Nephron (organoid): ENCODE results near the gene LIMK2.

ENCODE experiments used
- H3K27ac Mint-ChIP-seq, 3 experiments: 2 replicates each; pipeline ENCODE4 v1.8.0; 2020; ENCODE audit warnings: mixed read lengths in 3 of 3, mild to moderate bottlenecking in 2 of 3, moderate library complexity in 1 of 3
- H3K27me3 Mint-ChIP-seq: 2 replicates; pipeline ENCODE4 v1.8.0; 2021; ENCODE audit warnings: low read depth, mild to moderate bottlenecking, moderate library complexity, mixed read lengths
- H3K36me3 Mint-ChIP-seq: 2 replicates; pipeline ENCODE4 v1.8.0; 2020; ENCODE audit warnings: low read depth, mixed read lengths
- H3K4me1 Mint-ChIP-seq: 2 replicates; pipeline ENCODE4 v1.8.0; 2020; ENCODE audit warnings: mixed read lengths
- H3K4me3 Mint-ChIP-seq, 3 experiments: 2 replicates each; pipeline ENCODE4 v1.8.0; 2020; ENCODE audit warnings: mild to moderate bottlenecking in 3 of 3, mixed read lengths in 3 of 3, moderate library complexity in 2 of 3
- H3K9me3 Mint-ChIP-seq: 2 replicates; pipeline ENCODE4 v1.8.0; 2020; ENCODE audit warnings: mixed read lengths
- TF ChIP-seq, protein P1 (sequence below), 3 experiments: fragments of 200-600 bp; sonication (generic); IDR thresholded peaks; one replicate each; pipeline ENCODE4 v1.5.0; 2021; ENCODE audit warnings: antibody characterized with exemption in 3 of 3; ENCODE audit not compliant: unreplicated experiment in 3 of 3

LIMK2 gene

DNA sequence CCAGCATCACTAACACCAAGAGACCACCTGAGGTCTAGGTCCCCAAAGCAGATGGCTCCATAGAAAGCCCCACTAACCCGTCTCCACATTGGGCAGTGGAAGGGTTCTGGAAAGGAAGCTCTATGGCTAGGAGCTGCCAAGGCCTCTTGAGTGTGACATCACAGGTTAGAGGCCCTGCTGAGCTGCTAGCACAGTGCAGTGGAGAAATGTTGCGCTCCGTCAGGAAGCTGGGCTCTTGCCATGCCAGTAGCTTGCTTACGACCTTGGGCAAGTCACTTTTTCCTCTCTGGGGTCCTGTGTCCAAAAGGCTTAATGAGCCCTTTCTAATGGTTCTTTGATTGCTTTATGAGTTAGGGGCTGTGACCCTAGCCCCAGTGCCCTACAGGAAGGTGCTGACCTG lies 69.6 kb downstream of the LIMK2 start:
- no peaks in the 10 kb centered on the region for H3K27me3 Mint-ChIP-seq
- TF ChIP-seq, protein P1, sequence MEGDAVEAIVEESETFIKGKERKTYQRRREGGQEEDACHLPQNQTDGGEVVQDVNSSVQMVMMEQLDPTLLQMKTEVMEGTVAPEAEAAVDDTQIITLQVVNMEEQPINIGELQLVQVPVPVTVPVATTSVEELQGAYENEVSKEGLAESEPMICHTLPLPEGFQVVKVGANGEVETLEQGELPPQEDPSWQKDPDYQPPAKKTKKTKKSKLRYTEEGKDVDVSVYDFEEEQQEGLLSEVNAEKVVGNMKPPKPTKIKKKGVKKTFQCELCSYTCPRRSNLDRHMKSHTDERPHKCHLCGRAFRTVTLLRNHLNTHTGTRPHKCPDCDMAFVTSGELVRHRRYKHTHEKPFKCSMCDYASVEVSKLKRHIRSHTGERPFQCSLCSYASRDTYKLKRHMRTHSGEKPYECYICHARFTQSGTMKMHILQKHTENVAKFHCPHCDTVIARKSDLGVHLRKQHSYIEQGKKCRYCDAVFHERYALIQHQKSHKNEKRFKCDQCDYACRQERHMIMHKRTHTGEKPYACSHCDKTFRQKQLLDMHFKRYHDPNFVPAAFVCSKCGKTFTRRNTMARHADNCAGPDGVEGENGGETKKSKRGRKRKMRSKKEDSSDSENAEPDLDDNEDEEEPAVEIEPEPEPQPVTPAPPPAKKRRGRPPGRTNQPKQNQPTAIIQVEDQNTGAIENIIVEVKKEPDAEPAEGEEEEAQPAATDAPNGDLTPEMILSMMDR (IDR thresholded peaks at IDR 0.05; ENCODE audit: unreplicated experiment in 3 of 3) = no peak
- H3K4me3 Mint-ChIP-seq = no peak overlapping the region
- no peaks in the 10 kb centered on the region for H3K9me3 Mint-ChIP-seq
- H3K36me3 Mint-ChIP-seq = peaks cover 14% of the 10 kb centered on the region
- peaks cover 16% of the 10 kb centered on the region for H3K4me1 Mint-ChIP-seq
- H3K27ac Mint-ChIP-seq = no peak overlapping the region

DNA sequence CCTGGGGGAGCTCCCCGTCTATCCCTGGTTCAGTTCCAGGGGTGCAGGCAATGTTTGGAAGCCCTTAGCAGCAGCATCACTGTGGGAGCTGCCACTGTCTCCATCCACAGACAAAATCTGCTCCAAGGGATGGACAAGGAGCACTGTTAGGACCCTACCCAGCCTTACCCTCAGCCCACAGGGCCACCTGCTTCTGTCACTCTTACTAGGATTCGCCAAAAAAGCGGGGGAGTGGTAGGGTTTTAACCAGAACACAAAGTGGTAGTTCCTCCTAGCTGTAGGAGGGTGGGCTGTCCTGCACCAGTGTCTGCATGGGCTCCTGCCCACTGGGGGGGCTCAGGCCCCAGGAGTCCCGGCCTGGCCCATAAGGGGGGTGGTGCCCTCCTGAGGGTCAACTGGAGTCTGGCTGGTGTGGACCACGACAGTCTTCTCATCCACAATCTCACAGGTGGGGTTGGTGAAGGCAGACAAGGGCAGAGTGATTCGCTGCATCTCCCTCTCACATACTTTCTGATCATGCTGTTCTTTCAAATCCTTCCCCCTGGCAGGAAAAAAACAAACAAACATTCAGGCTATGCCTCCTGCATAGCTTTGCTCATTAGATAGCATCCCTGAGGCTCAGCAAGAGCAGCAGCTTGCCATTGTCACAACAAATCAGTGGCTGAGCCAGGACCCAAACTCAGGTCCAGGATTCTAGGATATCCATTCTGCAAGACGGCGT lies 70.8 kb downstream of the LIMK2 start:
- peak overlapping the region in 1 of 3 experiments; percentile 55 for H3K27ac Mint-ChIP-seq
- no peaks in the 10 kb centered on the region for H3K9me3 Mint-ChIP-seq
- no peak overlapping the region for H3K4me3 Mint-ChIP-seq
- peaks cover 16% of the 10 kb centered on the region for H3K4me1 Mint-ChIP-seq
- H3K27me3 Mint-ChIP-seq = no peaks in the 10 kb centered on the region
- TF ChIP-seq, protein P1 (IDR thresholded peaks at IDR 0.05; ENCODE audit: unreplicated experiment in 3 of 3) = no peak
- peaks cover 14% of the 10 kb centered on the region for H3K36me3 Mint-ChIP-seq

DNA sequence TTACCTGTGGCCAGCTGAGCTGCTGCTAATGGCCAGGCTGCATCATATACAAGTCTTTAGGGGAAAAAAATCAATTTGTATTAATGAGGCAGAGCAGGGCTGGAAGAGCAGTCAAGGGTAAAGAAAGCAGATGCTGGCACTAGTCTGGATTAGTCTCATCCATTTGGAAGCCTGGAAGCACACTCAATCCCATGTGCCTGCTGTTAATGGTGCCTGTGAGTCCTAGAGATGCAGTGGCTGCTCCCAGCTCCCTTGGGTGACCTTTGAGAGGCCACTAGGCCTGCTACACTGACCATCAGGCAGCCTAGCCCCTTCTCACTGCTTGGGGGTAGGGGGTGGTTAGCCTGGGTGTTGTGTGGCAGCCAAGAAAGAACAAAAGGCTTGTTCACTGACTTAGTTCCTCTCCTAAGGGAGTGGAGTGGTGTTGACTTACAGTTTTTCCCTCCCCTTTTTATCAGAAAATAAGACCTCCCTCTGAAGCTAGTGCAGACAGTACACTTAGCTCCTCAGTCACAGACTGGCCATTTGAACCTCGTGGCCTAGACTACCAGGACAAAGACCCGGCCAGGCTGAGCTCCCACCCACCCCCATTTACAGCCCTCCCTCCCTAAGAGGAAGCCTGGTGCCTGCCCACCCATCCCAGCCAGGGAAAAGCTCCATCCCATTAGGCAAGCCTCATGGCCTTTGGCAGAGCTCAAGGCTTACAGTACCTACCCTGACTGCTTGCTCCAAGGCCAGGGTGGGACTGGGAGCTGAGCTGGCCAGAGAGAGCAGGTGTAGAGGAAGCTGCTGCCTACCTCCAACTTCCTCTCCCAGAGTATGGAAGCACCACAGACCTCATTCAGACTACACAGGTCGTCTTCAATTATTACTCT lies 72.4 kb downstream of the LIMK2 start:
- H3K36me3 Mint-ChIP-seq = peaks cover 5% of the 10 kb centered on the region
- H3K4me3 Mint-ChIP-seq = no peak overlapping the region
- H3K4me1 Mint-ChIP-seq = peaks cover 16% of the 10 kb centered on the region
- H3K27me3 Mint-ChIP-seq = no peaks in the 10 kb centered on the region
- H3K9me3 Mint-ChIP-seq = no peaks in the 10 kb centered on the region
- TF ChIP-seq, protein P1 (IDR thresholded peaks at IDR 0.05; ENCODE audit: unreplicated experiment in 3 of 3) = no peak
- H3K27ac Mint-ChIP-seq = peak overlapping the region; percentile 24 to 79 (median 41)

DNA sequence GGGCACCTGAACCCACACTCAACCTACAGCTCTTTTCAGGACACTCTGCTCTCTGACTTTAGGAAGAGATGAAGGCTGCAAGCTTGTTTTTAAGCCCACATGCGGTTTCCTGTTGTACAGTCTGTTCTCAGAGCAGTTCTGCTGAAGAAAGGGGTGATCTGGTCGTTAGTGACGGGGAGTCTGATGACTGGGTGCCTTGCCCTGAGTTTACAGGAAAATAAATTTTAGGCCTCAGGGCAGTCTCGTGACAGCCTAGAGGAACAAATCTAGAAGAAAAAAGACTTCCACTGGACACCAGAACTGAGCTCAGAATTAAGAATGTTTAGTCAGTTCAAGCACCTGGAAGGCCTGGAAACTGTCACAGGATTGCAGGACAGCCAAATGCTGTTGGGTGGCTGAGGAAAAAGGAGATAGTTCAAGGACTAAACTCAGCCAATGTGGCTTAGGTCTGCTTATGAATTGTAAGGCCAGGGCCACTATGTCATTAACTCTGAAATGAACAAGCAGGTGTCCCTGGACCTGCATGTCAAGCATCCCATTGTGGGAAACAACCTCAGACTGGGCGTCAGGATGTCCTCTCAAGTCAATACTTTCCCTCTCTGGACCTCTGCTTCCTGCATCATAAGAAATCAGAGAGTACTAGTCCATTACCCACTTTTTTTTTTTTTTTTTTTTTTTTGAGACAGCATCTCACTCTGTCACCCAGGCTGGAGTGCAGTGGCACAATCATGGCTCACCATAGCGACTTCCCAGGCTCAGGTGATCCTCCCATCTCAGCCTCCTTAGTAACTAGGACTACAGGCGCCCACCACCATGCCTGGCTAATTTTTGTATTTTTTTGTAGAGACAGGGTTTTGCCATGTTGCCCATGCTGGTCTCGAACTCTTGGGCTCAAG lies 74.5 kb downstream of the LIMK2 start:
- Mint-ChIP-seq H3K27ac (no peak overlapping the region), H3K4me1 (peaks cover 20% of the 10 kb centered on the region), H3K4me3 (no peak overlapping the region), H3K27me3 (peaks cover 5% of the 10 kb centered on the region), H3K9me3 (no peaks in the 10 kb centered on the region), H3K36me3 (no peaks in the 10 kb centered on the region)
- TF ChIP-seq, protein P1 (IDR thresholded peaks at IDR 0.05; ENCODE audit: unreplicated experiment in 3 of 3) = no peak

DNA sequence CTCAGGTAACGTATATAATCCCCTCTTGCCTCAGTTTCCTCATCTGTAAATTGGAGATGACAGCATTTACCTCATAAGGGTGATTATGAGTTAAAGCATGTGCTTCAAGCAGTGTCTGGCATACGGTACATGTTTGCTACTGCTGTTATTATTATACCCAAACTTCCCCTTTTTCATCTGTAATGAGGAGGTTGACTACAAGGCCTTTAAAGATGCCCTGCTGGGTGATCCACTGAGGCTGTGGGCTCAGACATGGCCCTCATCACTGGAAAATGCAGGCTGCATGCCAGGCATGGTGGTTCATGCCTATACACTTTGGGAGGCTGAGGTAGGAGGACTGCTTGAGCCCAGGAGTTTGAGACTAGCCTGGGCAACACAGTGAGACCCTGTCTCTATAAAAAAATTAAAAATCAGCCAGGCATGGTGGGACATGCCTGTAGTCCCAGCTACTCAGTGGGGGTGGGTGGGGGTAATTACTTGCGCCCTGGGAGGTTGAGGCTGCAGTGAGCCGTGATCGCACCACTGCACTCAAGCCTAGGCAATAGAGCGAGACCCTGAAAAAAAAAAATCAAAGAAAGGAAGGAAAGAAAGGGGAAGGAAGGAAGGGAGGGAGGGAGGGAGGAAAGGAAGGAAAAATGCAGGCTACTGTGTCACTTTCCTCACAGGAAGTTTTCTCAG lies 75.9 kb downstream of the LIMK2 start:
- no peak overlapping the region for H3K4me3 Mint-ChIP-seq
- H3K36me3 Mint-ChIP-seq = no peaks in the 10 kb centered on the region

More for the DNA sequence above, 75.9 kb downstream of the LIMK2 start:
- H3K4me1 Mint-ChIP-seq = peaks cover 27% of the 10 kb centered on the region
- H3K27ac Mint-ChIP-seq = no peak overlapping the region
- TF ChIP-seq, protein P1 (IDR thresholded peaks at IDR 0.05; ENCODE audit: unreplicated experiment in 3 of 3) = no peak
- no peaks in the 10 kb centered on the region for H3K9me3 Mint-ChIP-seq
- peaks cover 12% of the 10 kb centered on the region for H3K27me3 Mint-ChIP-seq
